Hepatocyte (in vitro differentiated cells): ENCODE measurements around the gene CTRL.

Experiments
- EZH2 ChIP-seq: fragments of 200-600 bp; sonication (generic); IDR thresholded peaks from 2 replicates; pipeline ENCODE4 v1.6.1; 2016; ENCODE audit warnings: antibody characterized with exemption, mild to moderate bottlenecking, borderline replicate concordance
- TF ChIP-seq, protein P1 (sequence below): fragments of 200-600 bp; sonication (generic); IDR thresholded peaks from 2 replicates; pipeline ENCODE4 v1.5.1; 2016; ENCODE audit warnings: antibody characterized with exemption, mild to moderate bottlenecking; ENCODE audit not compliant: poor library complexity

DNA sequence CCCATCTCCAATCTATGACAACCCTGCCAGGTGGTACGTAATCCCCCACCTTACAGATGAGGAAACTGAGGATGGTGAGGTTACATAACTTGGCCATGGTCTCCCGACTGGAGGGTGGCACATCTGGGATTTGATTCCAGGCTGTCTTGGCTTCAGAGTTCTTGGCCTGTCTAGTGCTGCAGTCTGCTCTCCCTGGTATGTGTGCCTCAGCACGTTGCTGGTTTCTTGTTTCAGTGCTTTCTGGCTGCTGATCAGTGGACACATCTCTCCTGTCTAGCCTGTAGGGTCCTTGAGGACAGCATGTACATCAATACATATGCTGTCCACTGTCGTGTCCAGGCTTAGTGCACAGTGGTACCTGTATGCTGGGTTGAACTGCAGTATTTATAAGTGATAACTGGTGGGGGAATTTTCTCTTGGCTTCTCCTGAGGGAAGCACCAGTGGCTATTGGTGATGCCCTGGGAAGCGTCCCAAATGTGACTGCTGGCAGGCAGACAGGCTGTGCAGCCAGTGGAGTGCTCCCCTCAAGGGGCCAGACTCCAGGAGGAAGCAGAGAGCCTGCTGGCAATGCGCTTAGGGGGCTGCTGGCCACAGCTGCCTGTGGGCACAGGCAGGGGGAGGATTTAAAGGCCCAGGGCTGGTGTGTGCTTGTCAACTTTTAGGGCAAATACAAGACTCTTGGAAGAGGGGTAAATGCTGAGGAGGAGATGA, 14.4 kb downstream of the CTRL start:
- no peak for TF ChIP-seq EZH2
- TF ChIP-seq, protein P1, sequence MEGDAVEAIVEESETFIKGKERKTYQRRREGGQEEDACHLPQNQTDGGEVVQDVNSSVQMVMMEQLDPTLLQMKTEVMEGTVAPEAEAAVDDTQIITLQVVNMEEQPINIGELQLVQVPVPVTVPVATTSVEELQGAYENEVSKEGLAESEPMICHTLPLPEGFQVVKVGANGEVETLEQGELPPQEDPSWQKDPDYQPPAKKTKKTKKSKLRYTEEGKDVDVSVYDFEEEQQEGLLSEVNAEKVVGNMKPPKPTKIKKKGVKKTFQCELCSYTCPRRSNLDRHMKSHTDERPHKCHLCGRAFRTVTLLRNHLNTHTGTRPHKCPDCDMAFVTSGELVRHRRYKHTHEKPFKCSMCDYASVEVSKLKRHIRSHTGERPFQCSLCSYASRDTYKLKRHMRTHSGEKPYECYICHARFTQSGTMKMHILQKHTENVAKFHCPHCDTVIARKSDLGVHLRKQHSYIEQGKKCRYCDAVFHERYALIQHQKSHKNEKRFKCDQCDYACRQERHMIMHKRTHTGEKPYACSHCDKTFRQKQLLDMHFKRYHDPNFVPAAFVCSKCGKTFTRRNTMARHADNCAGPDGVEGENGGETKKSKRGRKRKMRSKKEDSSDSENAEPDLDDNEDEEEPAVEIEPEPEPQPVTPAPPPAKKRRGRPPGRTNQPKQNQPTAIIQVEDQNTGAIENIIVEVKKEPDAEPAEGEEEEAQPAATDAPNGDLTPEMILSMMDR = no peak
